Liver (tissue), 9 donors: ENCODE measurements around the gene ARIH2. TPM values are rescaled to one million over a fixed set of nuclear protein-coding genes. Genes with fewer than 3 reads are reported as not detected.

Source experiments
- DNase-seq: peaks from one replicate; pipeline ENCODE4 v3.0.0-alpha.2; 2017; ENCODE audit warnings: low spot score
- H3K27ac ChIP-seq, 2 donors: one replicate each; pipeline ENCODE4 v1.7.0; 2013; ENCODE audit warnings: inconsistent platforms in 2 of 2, low read length in 2 of 2, control low read depth in 1 of 2, low read depth in 1 of 2, mild to moderate bottlenecking in 1 of 2
- H3K27me3 ChIP-seq, 4 donors: one replicate each; pipeline versions ENCODE4 v1.6.1 to v1.7.0; 2013; ENCODE audit warnings: low read length in 3 of 4, inconsistent platforms in 1 of 4, mild to moderate bottlenecking in 1 of 4, moderate library complexity in 1 of 4; ENCODE audit not compliant: control insufficient read depth in 4 of 4, insufficient read depth in 4 of 4
- H3K36me3 ChIP-seq, 4 donors: one replicate each; pipeline versions ENCODE4 v1.6.1 to v1.7.0; 2013; ENCODE audit warnings: low read length in 3 of 4, mild to moderate bottlenecking in 3 of 4, low read depth in 1 of 4, moderate library complexity in 1 of 4; ENCODE audit not compliant: control insufficient read depth in 4 of 4, insufficient read depth in 3 of 4
- H3K4me1 ChIP-seq, 4 donors: one replicate each; pipeline versions ENCODE4 v1.6.1 to v1.7.0; 2013; ENCODE audit warnings: low read length in 3 of 4, mild to moderate bottlenecking in 3 of 4, moderate library complexity in 1 of 4; ENCODE audit not compliant: control insufficient read depth in 4 of 4, insufficient read depth in 4 of 4
- H3K4me3 ChIP-seq, 3 donors: one replicate each; pipeline versions ENCODE4 v1.6.1 to v1.7.0; 2013; ENCODE audit warnings: low read length in 3 of 3, control low read depth in 1 of 3, low read depth in 1 of 3, mild to moderate bottlenecking in 1 of 3
- H3K9ac ChIP-seq, 2 donors: one replicate each; pipeline ENCODE4 v1.7.0; 2013; ENCODE audit warnings: low read length in 2 of 2, mild to moderate bottlenecking in 2 of 2, moderate library complexity in 2 of 2, control low read depth in 1 of 2, low read depth in 1 of 2
- H3K9me3 ChIP-seq, 4 donors: one replicate each; pipeline versions ENCODE4 v1.6.1 to v1.7.0; 2013; ENCODE audit warnings: low read length in 3 of 4; ENCODE audit not compliant: control insufficient read depth in 4 of 4
- EGR1 ChIP-seq, 2 donors: IDR thresholded peaks; 2 replicates each; pipeline ENCODE4 v1.6.1; 2016 to 2018; ENCODE audit warnings: antibody characterized with exemption in 2 of 2, low read depth in 2 of 2
- FOXA1 ChIP-seq: IDR thresholded peaks from 2 replicates; pipeline ENCODE4 v1.6.1; 2016; ENCODE audit warnings: antibody characterized with exemption
- FOXA2 ChIP-seq: IDR thresholded peaks from 2 replicates; pipeline ENCODE4 v1.6.1; 2016; ENCODE audit warnings: antibody characterized with exemption
- GABPA ChIP-seq, 2 donors: IDR thresholded peaks in 1 of 2; conservative IDR thresholded peaks in 1 of 2; 2 replicates each; pipeline ENCODE4 v1.6.1; 2016; ENCODE audit warnings: antibody characterized with exemption in 2 of 2, mild to moderate bottlenecking in 1 of 2, moderate library complexity in 1 of 2
- HNF4A ChIP-seq, 2 donors: conservative IDR thresholded peaks; 2 replicates each; pipeline ENCODE4 v1.6.1; 2016; ENCODE audit warnings: antibody characterized with exemption in 2 of 2, mild to moderate bottlenecking in 2 of 2
- HNF4G ChIP-seq: IDR thresholded peaks from 2 replicates; pipeline ENCODE4 v1.6.1; 2016; ENCODE audit warnings: antibody characterized with exemption
- JUND ChIP-seq, 2 donors: IDR thresholded peaks; 2 replicates each; pipeline ENCODE4 v1.6.1; 2016; ENCODE audit warnings: antibody characterized with exemption in 2 of 2
- NR2F2 ChIP-seq: IDR thresholded peaks from 2 replicates; pipeline ENCODE4 v1.6.1; 2016; ENCODE audit warnings: antibody characterized with exemption
- RAD21 ChIP-seq, 2 donors: IDR thresholded peaks; 2 replicates each; pipeline ENCODE4 v1.6.1; 2016; ENCODE audit warnings: antibody characterized with exemption in 2 of 2, mild to moderate bottlenecking in 2 of 2
- RXRA ChIP-seq, 2 donors: IDR thresholded peaks; 2 replicates each; pipeline ENCODE4 v1.6.1; 2017 to 2018; ENCODE audit warnings: antibody characterized with exemption in 2 of 2, mild to moderate bottlenecking in 1 of 2
- SP1 ChIP-seq: IDR thresholded peaks from 2 replicates; pipeline ENCODE4 v1.6.1; 2018; ENCODE audit warnings: antibody characterized with exemption, mild to moderate bottlenecking
- TAF1 ChIP-seq: conservative IDR thresholded peaks from 2 replicates; pipeline ENCODE4 v1.6.1; 2016; ENCODE audit warnings: antibody characterized with exemption, mild to moderate bottlenecking
- YY1 ChIP-seq: IDR thresholded peaks from 2 replicates; pipeline ENCODE4 v1.6.1; 2016; ENCODE audit warnings: antibody characterized with exemption, mild to moderate bottlenecking
- WGBS: extraction: QIAGEN DNeasy Blood & Tissue Kit; methylation state at CpG from one replicate; pipeline ENCODE4 v1.1.7; 2013; 5-methylcytosine and 5-hydroxymethylcytosine counted together
- polyA plus RNA-seq, 2 donors: library from polyadenylated mRNA; stranded (reverse) in 1 of 2; unstranded in 1 of 2; fragments of 200-250 nt in 1 of 2; fragments of >200 nt in 1 of 2; fragmentation: Nextera tagmentation in 1 of 2; extraction: Ambion mirVana in 1 of 2; gene quantifications; one replicate each; pipeline versions ENCODE4 v1.2.1 to v1.2.3, GENCODE V29; 2013 to 2015
- total RNA-seq, 2 donors: library from RNA; depleted of rRNA; stranded (reverse); fragments of >200 nt; gene quantifications; one replicate each; pipeline ENCODE4 v1.2.3, GENCODE V29; 2014
- TF ChIP-seq, protein P1 (sequence below): IDR thresholded peaks from 2 replicates; pipeline ENCODE4 v1.6.1; 2016; ENCODE audit warnings: antibody characterized with exemption
- TF ChIP-seq, protein P2 (sequence below): IDR thresholded peaks from 2 replicates; pipeline ENCODE4 v1.6.1; 2016; ENCODE audit warnings: antibody characterized with exemption
- TF ChIP-seq, protein P3 (sequence below): IDR thresholded peaks from 2 replicates; pipeline ENCODE4 v1.6.1; 2016; ENCODE audit warnings: antibody characterized with exemption, mild to moderate bottlenecking
- TF ChIP-seq, protein P4 (sequence below): fragments of 150-350 bp; IDR thresholded peaks from 2 replicates; pipeline ENCODE4 v1.5.1; 2017; ENCODE audit warnings: improper control_type of control experiment, low read depth, low read length; ENCODE audit not compliant: missing input control
- TF ChIP-seq, protein P5 (sequence below): IDR thresholded peaks from 2 replicates; pipeline ENCODE4 v1.6.1; 2016; ENCODE audit warnings: antibody characterized with exemption
- donor health status: healthy.
- donor health status: healthy.
- donor health status: healthy.
- donor health status: healthy.
- donor health status: healthy.

The ARIH2 gene
- total and polyA plus RNA-seq, 4 donors = 24.8 to 63.5 (median 31.0) TPM

DNA sequence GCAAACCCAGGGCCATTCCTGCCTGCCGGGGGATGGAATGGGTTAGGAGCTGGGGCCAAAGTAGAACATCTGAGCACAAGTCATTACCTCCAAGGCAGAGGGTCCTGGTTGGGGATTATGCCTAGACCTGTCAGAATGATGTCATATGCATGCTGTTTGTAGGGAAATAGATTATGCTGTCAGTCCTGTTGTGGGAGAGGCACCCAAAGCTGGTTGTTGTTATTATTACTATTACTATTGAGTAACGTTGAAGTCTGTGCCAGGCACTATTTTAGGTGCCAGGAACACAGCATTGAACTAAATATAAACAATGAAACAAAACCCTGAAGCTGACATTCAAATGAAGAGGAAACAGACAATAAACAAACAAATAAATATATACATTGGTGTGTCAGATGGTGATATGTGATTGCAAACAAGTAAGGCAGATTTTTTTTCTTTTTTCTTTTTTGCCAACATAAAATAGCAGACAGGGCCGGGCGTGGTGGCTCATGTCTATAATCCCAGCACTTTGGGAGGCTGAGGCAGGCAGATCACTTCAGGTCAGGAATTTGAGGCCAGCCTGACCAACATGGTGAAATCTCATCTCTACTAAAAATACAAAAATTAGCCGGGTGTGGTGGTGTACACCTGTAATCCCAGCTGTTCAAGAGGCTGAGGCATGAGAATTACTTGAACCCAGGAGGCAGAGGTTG, 73.4 kb downstream of the ARIH2 start:
- Histone ChIP-seq H3K9me3 (no peaks in the 10 kb centered on the region), H3K9ac (no peak overlapping the region), H3K4me3 (no peak overlapping the region), H3K27ac (no peak overlapping the region), H3K4me1 (peaks cover 3 to 22% (median 15%) of the 10 kb centered on the region in 4 donors), H3K27me3 (no peaks in the 10 kb centered on the region), H3K36me3 (peaks cover 0 to 2% (median 0%) of the 10 kb centered on the region in 4 donors)
- no peak for DNase-seq
- TF ChIP-seq SP1 = no peak
- no peak for TF ChIP-seq HNF4A (conservative IDR thresholded peaks at IDR 0.05)
- TF ChIP-seq GABPA (IDR thresholded peaks at IDR 0.05 in 1 of 2, conservative IDR thresholded peaks at IDR 0.05 in 1 of 2) = no peak
- TF ChIP-seq NR2F2 = no peak
- TF ChIP-seq, protein P1, sequence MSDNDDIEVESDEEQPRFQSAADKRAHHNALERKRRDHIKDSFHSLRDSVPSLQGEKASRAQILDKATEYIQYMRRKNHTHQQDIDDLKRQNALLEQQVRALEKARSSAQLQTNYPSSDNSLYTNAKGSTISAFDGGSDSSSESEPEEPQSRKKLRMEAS = no peak
- TF ChIP-seq HNF4G = no peak
- TF ChIP-seq JUND (IDR thresholded peaks at IDR 0.05) = no peak
- TF ChIP-seq EGR1 (IDR thresholded peaks at IDR 0.05; ENCODE audit: low read depth in 2 of 2) = no peak
- TF ChIP-seq, protein P2, sequence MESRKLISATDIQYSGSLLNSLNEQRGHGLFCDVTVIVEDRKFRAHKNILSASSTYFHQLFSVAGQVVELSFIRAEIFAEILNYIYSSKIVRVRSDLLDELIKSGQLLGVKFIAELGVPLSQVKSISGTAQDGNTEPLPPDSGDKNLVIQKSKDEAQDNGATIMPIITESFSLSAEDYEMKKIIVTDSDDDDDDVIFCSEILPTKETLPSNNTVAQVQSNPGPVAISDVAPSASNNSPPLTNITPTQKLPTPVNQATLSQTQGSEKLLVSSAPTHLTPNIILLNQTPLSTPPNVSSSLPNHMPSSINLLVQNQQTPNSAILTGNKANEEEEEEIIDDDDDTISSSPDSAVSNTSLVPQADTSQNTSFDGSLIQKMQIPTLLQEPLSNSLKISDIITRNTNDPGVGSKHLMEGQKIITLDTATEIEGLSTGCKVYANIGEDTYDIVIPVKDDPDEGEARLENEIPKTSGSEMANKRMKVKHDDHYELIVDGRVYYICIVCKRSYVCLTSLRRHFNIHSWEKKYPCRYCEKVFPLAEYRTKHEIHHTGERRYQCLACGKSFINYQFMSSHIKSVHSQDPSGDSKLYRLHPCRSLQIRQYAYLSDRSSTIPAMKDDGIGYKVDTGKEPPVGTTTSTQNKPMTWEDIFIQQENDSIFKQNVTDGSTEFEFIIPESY = no peak
- no peak for TF ChIP-seq RAD21 (IDR thresholded peaks at IDR 0.05)
- TF ChIP-seq TAF1 = no peak
- 87% methylated on average over 5 of the region's 5 CpGs for WGBS

DNA sequence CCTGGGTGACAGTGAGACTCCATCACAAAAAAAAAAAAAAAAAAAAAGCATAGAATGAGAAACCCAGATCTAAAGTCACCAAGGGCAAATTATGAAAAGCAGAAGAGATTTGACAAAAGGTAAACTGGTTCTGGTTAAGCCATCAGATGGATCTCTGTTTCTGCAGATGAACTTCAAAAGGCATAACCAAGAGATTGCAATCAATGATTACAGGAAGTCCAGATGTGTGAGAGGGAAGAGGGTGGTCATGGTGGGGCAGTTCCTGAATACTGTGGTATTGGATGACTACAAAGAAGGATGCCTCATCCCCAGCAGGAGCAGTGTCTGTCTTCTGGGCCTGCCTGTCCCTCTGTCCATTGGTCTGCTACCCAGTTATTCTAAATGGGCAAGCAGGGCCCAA, 75.2 kb downstream of the ARIH2 start:
- Histone ChIP-seq H3K4me3 (no peak overlapping the region), H3K36me3 (peaks cover 0 to 2% (median 0%) of the 10 kb centered on the region in 4 donors), H3K9me3 (no peaks in the 10 kb centered on the region), H3K4me1 (peaks cover 3 to 22% (median 15%) of the 10 kb centered on the region in 4 donors), H3K27me3 (no peaks in the 10 kb centered on the region), H3K9ac (no peak overlapping the region), H3K27ac (no peak overlapping the region)
- TF ChIP-seq EGR1 (IDR thresholded peaks at IDR 0.05; ENCODE audit: low read depth in 2 of 2) (no peak), YY1 (no peak), HNF4G (no peak), HNF4A (conservative IDR thresholded peaks at IDR 0.05) (no peak), RAD21 (IDR thresholded peaks at IDR 0.05) (no peak), RXRA (IDR thresholded peaks at IDR 0.05) (no peak), FOXA1 (no peak), FOXA2 (no peak), TAF1 (no peak), SP1 (no peak), NR2F2 (no peak)
- TF ChIP-seq, protein P3, sequence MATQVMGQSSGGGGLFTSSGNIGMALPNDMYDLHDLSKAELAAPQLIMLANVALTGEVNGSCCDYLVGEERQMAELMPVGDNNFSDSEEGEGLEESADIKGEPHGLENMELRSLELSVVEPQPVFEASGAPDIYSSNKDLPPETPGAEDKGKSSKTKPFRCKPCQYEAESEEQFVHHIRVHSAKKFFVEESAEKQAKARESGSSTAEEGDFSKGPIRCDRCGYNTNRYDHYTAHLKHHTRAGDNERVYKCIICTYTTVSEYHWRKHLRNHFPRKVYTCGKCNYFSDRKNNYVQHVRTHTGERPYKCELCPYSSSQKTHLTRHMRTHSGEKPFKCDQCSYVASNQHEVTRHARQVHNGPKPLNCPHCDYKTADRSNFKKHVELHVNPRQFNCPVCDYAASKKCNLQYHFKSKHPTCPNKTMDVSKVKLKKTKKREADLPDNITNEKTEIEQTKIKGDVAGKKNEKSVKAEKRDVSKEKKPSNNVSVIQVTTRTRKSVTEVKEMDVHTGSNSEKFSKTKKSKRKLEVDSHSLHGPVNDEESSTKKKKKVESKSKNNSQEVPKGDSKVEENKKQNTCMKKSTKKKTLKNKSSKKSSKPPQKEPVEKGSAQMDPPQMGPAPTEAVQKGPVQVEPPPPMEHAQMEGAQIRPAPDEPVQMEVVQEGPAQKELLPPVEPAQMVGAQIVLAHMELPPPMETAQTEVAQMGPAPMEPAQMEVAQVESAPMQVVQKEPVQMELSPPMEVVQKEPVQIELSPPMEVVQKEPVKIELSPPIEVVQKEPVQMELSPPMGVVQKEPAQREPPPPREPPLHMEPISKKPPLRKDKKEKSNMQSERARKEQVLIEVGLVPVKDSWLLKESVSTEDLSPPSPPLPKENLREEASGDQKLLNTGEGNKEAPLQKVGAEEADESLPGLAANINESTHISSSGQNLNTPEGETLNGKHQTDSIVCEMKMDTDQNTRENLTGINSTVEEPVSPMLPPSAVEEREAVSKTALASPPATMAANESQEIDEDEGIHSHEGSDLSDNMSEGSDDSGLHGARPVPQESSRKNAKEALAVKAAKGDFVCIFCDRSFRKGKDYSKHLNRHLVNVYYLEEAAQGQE = no peak
- TF ChIP-seq, protein P4, sequence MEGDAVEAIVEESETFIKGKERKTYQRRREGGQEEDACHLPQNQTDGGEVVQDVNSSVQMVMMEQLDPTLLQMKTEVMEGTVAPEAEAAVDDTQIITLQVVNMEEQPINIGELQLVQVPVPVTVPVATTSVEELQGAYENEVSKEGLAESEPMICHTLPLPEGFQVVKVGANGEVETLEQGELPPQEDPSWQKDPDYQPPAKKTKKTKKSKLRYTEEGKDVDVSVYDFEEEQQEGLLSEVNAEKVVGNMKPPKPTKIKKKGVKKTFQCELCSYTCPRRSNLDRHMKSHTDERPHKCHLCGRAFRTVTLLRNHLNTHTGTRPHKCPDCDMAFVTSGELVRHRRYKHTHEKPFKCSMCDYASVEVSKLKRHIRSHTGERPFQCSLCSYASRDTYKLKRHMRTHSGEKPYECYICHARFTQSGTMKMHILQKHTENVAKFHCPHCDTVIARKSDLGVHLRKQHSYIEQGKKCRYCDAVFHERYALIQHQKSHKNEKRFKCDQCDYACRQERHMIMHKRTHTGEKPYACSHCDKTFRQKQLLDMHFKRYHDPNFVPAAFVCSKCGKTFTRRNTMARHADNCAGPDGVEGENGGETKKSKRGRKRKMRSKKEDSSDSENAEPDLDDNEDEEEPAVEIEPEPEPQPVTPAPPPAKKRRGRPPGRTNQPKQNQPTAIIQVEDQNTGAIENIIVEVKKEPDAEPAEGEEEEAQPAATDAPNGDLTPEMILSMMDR = no peak
- TF ChIP-seq, protein P5, sequence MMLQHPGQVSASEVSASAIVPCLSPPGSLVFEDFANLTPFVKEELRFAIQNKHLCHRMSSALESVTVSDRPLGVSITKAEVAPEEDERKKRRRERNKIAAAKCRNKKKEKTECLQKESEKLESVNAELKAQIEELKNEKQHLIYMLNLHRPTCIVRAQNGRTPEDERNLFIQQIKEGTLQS = no peak
- TF ChIP-seq, protein P1 = no peak
- TF ChIP-seq, protein P2 = no peak
- no peak for DNase-seq
